Stimulated activated memory B cell treated with anti-CD40 and anti-IgM and Interleukin-4, amounts not matched to agents 10 μg/mL and 1 μg/mL and 100 μg/mL, for 72 hours (primary cell): ENCODE results near the gene SLC25A38.
"Not testable (repeated sequence)": the region's sequence is repeated elsewhere in the genome, so short reads cannot be mapped to it uniquely, and the experiment has no call there.

ENCODE experiments used
- ATAC-seq: fragments of 150-1000 bp; cut with Tn5 transposase; 2 replicates; pipeline ENCODE4 v1.10.0; 2021
- H3K27ac Mint-ChIP-seq: one replicate; pipeline ENCODE4 v1.8.0; 2022; ENCODE audit warnings: mild to moderate bottlenecking, mixed read lengths
- H3K27me3 Mint-ChIP-seq: one replicate; pipeline ENCODE4 v1.8.0; 2022; ENCODE audit warnings: mixed read lengths
- H3K36me3 Mint-ChIP-seq: one replicate; pipeline ENCODE4 v1.8.0; 2022; ENCODE audit warnings: mixed read lengths
- H3K4me1 Mint-ChIP-seq: one replicate; pipeline ENCODE4 v1.8.0; 2022; ENCODE audit warnings: mixed read lengths
- H3K4me3 Mint-ChIP-seq: one replicate; pipeline ENCODE4 v1.8.0; 2022; ENCODE audit warnings: mild to moderate bottlenecking, moderate library complexity, mixed read lengths
- H3K9me3 Mint-ChIP-seq: one replicate; pipeline ENCODE4 v1.8.0; 2022; ENCODE audit warnings: mixed read lengths

Gene SLC25A38

GRCh38 chr3:39383045-39383880 is at the start of gene SLC25A38:
Gene SLC25A38, plus strand, starts transcription at chr3:39383370. Its CDS starts 355 bp downstream, at chr3:39383725.
- Mint-ChIP-seq H3K4me3 (peak within 1 kb of the TSS; percentile 99), H3K4me1 (peaks cover 38% of the 10 kb centered on the region), H3K27ac (peak within 1 kb of the TSS; percentile 97), H3K36me3 (peaks cover 13% of the 10 kb centered on the region), H3K27me3 (no peaks in the 10 kb centered on the region), H3K9me3 (no peaks in the 10 kb centered on the region)
- peak; percentile 93 for ATAC-seq

GRCh38 chr3:39333607-39334006 is 49.6 kb upstream of the SLC25A38 start:
- H3K27me3 Mint-ChIP-seq: no peaks in the 10 kb centered on the region
- H3K36me3 Mint-ChIP-seq: no peaks in the 10 kb centered on the region
- ATAC-seq: no peak
- no peak overlapping the region for H3K27ac Mint-ChIP-seq
- peaks cover under 1% of the 10 kb centered on the region for H3K4me1 Mint-ChIP-seq
- no peaks in the 10 kb centered on the region for H3K9me3 Mint-ChIP-seq
- no peak overlapping the region for H3K4me3 Mint-ChIP-seq

- Mint-ChIP-seq H3K27me3 (peaks cover 4% of the 10 kb centered on the region), H3K27ac (no peak overlapping the region), H3K4me1 (no peaks in the 10 kb centered on the region), H3K36me3 (no peaks in the 10 kb centered on the region), H3K9me3 (no peaks in the 10 kb centered on the region), H3K4me3 (no peak overlapping the region)
- ATAC-seq: no peak
These were observed 49.0 kb upstream of the SLC25A38 start for GRCh38 chr3:39334205-39334604.

- H3K4me3 Mint-ChIP-seq: no peak overlapping the region
- H3K9me3 Mint-ChIP-seq: no peaks in the 10 kb centered on the region
- H3K27me3 Mint-ChIP-seq: peaks cover 10% of the 10 kb centered on the region
- no peak for ATAC-seq
- H3K36me3 Mint-ChIP-seq: no peaks in the 10 kb centered on the region
- no peak overlapping the region for H3K27ac Mint-ChIP-seq
- no peaks in the 10 kb centered on the region for H3K4me1 Mint-ChIP-seq
These were observed 45.0 kb upstream of the SLC25A38 start for GRCh38 chr3:39338201-39338600.

- ATAC-seq: no peak
- Mint-ChIP-seq H3K9me3 (no peaks in the 10 kb centered on the region), H3K4me3 (no peak overlapping the region), H3K27ac (no peak overlapping the region), H3K4me1 (no peaks in the 10 kb centered on the region), H3K27me3 (peaks cover 10% of the 10 kb centered on the region), H3K36me3 (no peaks in the 10 kb centered on the region)
These were observed 44.1 kb upstream of the SLC25A38 start for GRCh38 chr3:39339086-39339485.

GRCh38 chr3:39343076-39343717 is 40.0 kb upstream of the SLC25A38 start:
- H3K36me3 Mint-ChIP-seq: no peaks in the 10 kb centered on the region
- H3K4me1 Mint-ChIP-seq: peaks cover 10% of the 10 kb centered on the region
- ATAC-seq: no peak
- no peaks in the 10 kb centered on the region for H3K9me3 Mint-ChIP-seq
- H3K4me3 Mint-ChIP-seq: no peak overlapping the region
- H3K27ac Mint-ChIP-seq: no peak overlapping the region
- peaks cover 10% of the 10 kb centered on the region for H3K27me3 Mint-ChIP-seq

DNA sequence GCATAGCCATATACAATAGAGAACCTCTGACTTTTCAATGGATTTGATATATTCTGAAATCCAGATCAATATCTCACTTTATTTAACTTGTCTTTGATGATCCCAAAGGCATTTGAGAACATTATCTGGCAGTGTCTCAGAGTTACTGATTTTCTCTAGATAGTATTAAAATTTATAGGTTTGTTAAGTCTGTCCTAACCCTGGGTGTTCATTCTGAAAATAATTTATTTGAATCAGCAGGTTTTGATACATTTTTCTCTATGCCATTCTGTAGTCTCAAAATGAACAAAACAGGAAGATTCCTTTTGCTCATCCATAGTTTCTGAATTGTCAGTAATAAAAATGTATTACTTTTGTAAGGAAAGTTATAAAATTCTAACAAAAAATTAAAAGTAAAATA is 39.4 kb upstream of the SLC25A38 start:
- no peaks in the 10 kb centered on the region for H3K9me3 Mint-ChIP-seq

GRCh38 chr3:39344746-39345344 is 38.3 kb upstream of the SLC25A38 start:
- Mint-ChIP-seq H3K4me1 (peaks cover 10% of the 10 kb centered on the region), H3K36me3 (no peaks in the 10 kb centered on the region), H3K27ac (no peak overlapping the region), H3K27me3 (no peaks in the 10 kb centered on the region), H3K4me3 (no peak overlapping the region), H3K9me3 (no peaks in the 10 kb centered on the region)
- no peak for ATAC-seq

More for the DNA sequence above, 39.4 kb upstream of the SLC25A38 start:
- Mint-ChIP-seq H3K36me3 (no peaks in the 10 kb centered on the region), H3K4me3 (no peak overlapping the region), H3K27ac (no peak overlapping the region), H3K27me3 (peaks cover 10% of the 10 kb centered on the region), H3K4me1 (peaks cover 10% of the 10 kb centered on the region)
- ATAC-seq: no peak

DNA sequence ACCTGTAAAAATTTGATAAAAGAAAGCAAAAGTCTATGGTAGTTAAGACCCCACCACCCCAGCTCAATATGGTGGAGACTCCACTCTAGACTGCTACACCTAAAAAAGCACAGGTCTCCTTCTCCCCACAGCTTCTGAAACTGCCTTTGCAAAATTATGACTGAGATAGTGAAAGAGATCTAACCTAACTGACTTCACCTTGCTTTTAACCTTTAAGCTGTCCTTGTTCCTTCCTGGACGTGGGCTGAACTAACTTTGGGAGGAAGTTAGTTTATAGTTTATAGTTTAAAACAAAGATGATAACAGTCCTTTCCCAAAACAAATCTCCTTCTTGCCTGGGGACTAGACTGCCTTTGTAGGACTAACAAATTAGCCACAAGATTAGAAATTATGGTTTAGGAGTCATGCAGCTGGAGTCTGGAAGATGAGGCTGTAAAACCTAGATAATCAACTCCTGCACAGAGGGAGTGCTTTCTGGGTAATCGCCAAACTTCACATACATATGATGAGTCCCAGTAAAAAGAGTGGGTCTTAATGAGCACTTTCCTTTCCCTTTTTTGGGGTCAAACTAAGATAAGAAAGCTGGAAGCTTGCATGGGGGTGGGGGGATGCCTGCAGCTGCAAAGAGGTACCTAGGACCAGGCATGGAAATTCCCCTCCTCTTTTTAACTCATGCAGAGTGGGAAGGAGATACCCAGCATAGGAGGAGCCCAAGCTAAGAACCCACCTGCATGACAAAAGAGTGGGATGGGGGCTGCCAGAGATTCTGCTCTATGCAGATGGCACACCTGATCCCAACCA is 36.2 kb upstream of the SLC25A38 start:
- Mint-ChIP-seq H3K27me3 (no peaks in the 10 kb centered on the region), H3K9me3 (no peaks in the 10 kb centered on the region), H3K36me3 (no peaks in the 10 kb centered on the region), H3K27ac (no peak overlapping the region), H3K4me3 (no peak overlapping the region), H3K4me1 (peaks cover 10% of the 10 kb centered on the region)
- ATAC-seq: peak; percentile 72

- peaks cover 10% of the 10 kb centered on the region for H3K4me1 Mint-ChIP-seq
- ATAC-seq: peak; percentile 39
- H3K4me3 Mint-ChIP-seq: no peak overlapping the region
- H3K27me3 Mint-ChIP-seq: no peaks in the 10 kb centered on the region
- no peak overlapping the region for H3K27ac Mint-ChIP-seq
- H3K36me3 Mint-ChIP-seq: no peaks in the 10 kb centered on the region
- no peaks in the 10 kb centered on the region for H3K9me3 Mint-ChIP-seq
These were observed 35.6 kb upstream of the SLC25A38 start for GRCh38 chr3:39347586-39347876.

GRCh38 chr3:39349080-39349479 is 34.1 kb upstream of the SLC25A38 start:
- Mint-ChIP-seq H3K36me3 (no peaks in the 10 kb centered on the region), H3K27me3 (no peaks in the 10 kb centered on the region), H3K4me1 (peaks cover 10% of the 10 kb centered on the region), H3K4me3 (no peak overlapping the region), H3K9me3 (no peaks in the 10 kb centered on the region), H3K27ac (no peak overlapping the region)
- no peak for ATAC-seq

- no peak for ATAC-seq
- Mint-ChIP-seq H3K4me1 (peaks cover 10% of the 10 kb centered on the region), H3K27me3 (peaks cover 11% of the 10 kb centered on the region), H3K36me3 (peaks cover 5% of the 10 kb centered on the region), H3K9me3 (no peaks in the 10 kb centered on the region), H3K27ac (no peak overlapping the region), H3K4me3 (no peak overlapping the region)
These were observed 32.5 kb upstream of the SLC25A38 start for GRCh38 chr3:39350714-39351113.

DNA sequence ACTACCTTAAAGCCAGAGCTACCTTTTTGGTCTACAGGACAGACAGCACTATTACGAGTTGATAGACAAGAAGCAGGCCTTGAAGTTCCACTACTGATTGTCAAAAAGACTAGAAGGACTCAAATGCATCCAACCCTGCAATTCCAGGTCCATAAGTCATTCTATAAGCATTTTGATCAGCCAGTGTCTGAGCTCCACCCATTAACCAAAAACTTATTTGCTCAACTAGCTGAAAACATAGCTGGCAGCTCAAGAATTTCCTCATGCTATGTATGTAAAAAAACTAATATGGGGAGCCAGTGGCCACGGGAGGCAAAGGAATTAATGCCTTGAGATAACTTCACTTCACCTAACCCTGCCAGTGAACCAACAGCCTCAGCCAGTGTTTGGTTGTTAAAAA is 32.0 kb upstream of the SLC25A38 start:
- H3K27me3 Mint-ChIP-seq: peaks cover 11% of the 10 kb centered on the region
- ATAC-seq, H3K4me3 Mint-ChIP-seq, H3K4me1 Mint-ChIP-seq, H3K9me3 Mint-ChIP-seq, H3K27ac Mint-ChIP-seq, H3K36me3 Mint-ChIP-seq: not testable (repeated sequence)

GRCh38 chr3:39353168-39353927 is 29.8 kb upstream of the SLC25A38 start:
- not testable (repeated sequence) for H3K27ac Mint-ChIP-seq, H3K9me3 Mint-ChIP-seq, H3K4me1 Mint-ChIP-seq, ATAC-seq, H3K4me3 Mint-ChIP-seq, H3K36me3 Mint-ChIP-seq
- H3K27me3 Mint-ChIP-seq: peaks cover 11% of the 10 kb centered on the region

GRCh38 chr3:39358333-39358732 is 24.8 kb upstream of the SLC25A38 start:
- H3K4me1 Mint-ChIP-seq: peaks cover 14% of the 10 kb centered on the region
- H3K4me3 Mint-ChIP-seq: no peak overlapping the region
- peaks cover 5% of the 10 kb centered on the region for H3K36me3 Mint-ChIP-seq
- no peak for ATAC-seq
- peaks cover 11% of the 10 kb centered on the region for H3K27me3 Mint-ChIP-seq
- H3K27ac Mint-ChIP-seq: no peak overlapping the region
- no peaks in the 10 kb centered on the region for H3K9me3 Mint-ChIP-seq
